ENCODE measurements around the gene EP400.
"Not testable (repeated sequence)": the region's sequence is repeated elsewhere in the genome, so short reads cannot be mapped to it uniquely, and the experiment has no call there.

The EP400 gene

GRCh38 chr12:131948713-131949430 lies 870 bp upstream of the EP400 start:
- not testable (repeated sequence) for DNase-seq

DNA sequence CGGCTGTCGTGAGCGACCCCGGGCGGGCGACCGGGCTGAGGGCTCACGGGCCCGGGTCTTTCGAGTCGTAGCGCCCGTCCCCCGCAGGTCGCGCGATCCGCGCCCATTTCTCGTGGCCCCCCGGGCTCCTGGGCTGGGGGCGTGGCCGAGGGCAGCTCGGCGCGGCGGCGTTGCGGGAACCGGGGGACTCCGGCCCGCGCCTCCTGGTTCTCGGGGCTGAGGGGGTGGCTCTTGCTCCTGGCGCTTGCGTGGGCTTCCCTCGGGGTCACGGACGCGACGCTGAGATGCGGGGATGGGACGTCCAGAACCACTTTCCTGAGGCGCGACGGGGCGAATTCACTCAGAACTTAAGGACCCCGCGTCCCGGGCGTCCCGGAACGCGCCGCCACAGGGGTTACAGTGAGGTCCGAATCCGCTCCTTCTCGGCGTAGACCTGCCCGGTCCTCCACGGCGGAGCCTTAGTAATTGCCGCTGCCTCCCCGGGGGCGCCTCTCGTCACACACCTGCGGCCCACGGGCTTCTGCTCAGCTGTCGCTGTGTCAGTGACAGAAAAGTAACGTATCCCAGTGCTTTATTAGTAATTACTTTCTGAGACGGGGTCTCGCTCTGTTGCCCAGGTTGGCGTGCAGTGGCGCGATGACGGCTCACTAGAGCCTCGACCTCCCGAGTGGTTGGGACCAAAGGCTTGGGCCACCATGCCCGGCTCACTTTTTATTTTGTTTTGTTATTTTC lies 606 bp downstream of the EP400 start:
- DNase-seq, result no peak

- DNase-seq, result not testable (repeated sequence)
Observed at GRCh38 chr12:131953810-131954209, 4.1 kb downstream of the EP400 start.

DNA sequence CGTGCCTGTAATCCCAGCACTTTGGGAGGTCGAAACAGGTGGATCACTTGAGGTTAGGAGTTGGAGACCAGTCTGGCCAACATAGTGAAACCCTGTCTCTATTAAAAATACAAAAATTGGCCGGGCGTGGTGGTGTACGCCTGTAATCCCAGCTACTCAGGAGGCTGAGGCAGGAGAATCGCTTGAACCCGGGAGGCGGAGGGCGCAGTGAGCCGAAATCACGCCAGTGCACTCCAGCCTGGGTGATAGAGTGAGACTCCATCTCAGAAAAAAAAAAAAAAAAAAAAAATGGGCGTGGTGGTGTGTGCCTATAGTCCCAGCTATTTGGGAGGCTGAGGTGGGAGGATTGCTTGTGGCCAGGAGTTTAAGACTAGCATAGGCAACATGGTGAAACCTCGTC lies 4.7 kb downstream of the EP400 start:
- DNase-seq, result not testable (repeated sequence)

DNA sequence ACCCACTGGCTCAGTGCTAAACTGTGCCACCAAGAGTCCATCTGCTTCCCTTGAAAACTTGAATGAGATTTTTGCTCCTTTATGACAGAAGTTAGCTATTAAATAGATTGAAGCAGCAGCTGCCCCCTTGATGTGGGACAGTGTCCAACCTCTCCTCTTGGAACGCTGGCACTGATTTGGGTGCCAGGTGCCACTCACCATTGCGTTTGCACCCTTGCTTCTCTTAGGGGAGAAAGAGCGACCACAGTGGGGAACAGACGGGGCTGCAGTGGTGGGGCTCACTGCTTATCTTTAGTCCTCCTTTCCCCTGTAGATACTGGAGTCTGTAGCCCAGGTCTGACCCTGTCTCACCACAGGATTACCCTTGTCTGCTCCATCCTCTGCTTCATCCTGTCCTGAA lies 9.4 kb downstream of the EP400 start:
- no peak for DNase-seq

GRCh38 chr12:131959641-131960589 lies 10.2 kb downstream of the EP400 start:
- no peak for DNase-seq

GRCh38 chr12:131960590-131961325 lies 11.0 kb downstream of the EP400 start:
- DNase-seq, result not testable (repeated sequence)

DNA sequence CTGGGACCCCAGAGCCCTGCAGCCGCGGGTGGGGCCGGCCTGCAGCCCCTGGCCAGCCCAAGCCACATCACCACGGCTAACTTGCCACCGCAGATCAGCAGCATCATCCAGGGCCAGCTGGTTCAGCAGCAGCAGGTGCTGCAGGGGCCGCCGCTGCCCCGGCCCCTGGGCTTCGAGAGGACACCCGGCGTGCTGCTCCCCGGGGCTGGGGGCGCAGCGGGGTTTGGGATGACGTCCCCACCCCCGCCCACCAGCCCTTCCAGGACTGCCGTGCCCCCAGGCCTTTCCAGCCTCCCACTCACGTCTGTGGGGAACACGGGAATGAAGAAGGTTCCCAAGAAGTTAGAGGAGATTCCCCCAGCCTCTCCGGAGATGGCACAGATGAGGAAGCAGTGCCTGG lies 11.6 kb downstream of the EP400 start:
- not testable (repeated sequence) for DNase-seq

- no peak for DNase-seq
Observed at GRCh38 chr12:131962069-131962468, 12.3 kb downstream of the EP400 start.

DNA sequence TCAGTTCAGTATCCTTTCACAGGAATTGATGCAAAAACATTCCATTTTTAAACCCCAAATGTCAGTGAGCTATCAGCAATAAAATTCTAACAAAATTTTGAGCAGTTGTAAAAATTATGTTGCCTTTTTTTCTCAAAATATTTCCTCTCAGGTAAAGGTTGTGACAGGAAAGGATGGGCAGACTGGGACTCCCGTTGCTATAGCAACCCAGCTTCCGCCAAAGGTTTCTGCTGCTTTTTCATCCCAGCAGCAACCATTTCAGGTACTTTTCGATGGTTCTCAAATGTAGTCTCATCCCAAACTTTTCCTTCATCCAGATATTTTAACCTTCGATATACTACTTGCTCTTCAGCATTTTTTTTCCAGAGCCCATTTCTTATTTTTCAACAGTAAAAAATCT lies 13.6 kb downstream of the EP400 start:
- DNase-seq, result no peak

DNA sequence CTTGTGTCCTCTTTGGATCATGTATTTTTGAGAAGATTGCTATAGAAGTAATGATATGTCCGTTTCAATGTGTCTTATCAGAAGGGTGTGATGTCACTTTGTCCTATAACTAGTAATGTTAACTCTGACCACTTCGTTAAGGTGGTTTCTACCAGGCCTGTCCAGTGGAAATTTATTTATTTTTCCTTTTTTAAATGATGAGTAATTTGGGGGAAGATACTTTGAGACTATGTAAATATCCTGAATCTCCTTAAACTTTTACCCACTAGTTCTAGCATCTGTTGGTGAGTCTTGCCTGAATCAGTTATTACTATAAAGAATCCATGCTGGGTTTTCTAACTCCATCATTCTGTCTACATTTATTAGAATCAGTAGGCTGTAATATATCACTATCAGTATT lies 15.3 kb downstream of the EP400 start:
- no peak for DNase-seq

- DNase-seq, result no peak
Observed at GRCh38 chr12:131971226-131971625, 21.5 kb downstream of the EP400 start.

DNA sequence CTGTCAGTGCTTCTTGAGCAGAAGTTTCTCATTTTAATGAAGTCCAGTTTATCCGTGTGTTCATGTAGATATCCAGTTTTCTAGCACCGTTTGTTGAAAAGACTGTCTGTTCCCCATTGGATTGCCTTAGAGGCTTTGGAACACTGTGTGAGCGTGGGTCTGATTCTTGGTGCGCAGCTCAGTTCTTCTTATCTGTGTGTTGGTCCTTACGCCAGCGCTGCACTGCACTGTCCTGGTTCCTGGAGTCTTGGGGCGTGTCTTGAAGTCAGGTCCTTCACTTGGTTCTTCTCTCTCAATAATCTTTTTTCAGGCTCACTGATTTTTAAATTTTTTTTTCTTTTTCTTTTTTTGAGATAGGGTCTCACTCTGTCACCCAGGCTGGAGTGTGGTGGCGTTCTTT lies 25.5 kb downstream of the EP400 start:
- no peak for DNase-seq

GRCh38 chr12:131979606-131980005 lies 29.9 kb downstream of the EP400 start:
- no peak for DNase-seq

GRCh38 chr12:131980263-131980662 lies 30.5 kb downstream of the EP400 start:
- DNase-seq, result no peak

DNA sequence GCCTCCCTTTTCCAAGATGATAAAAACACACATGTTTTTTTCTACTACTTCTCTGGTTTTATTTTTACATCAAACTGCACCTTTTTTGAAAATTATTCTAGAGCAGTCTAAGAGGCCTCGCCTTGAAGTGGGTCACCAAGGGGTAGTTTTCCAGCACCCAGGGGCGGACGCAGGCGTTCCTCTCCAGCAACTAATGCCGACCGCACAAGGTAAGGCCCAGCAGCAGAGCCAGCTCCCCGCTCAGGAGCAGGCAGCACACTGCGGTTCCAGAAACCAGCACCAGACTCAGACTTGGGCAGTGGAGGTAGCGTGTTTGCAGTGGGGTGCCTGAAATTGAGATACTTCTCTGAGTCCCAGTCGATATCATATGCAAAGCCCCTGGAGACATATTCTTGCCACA lies 31.6 kb downstream of the EP400 start:
- no peak for DNase-seq

- no peak for DNase-seq
Observed at GRCh38 chr12:131982041-131982440, 32.3 kb downstream of the EP400 start.

DNA sequence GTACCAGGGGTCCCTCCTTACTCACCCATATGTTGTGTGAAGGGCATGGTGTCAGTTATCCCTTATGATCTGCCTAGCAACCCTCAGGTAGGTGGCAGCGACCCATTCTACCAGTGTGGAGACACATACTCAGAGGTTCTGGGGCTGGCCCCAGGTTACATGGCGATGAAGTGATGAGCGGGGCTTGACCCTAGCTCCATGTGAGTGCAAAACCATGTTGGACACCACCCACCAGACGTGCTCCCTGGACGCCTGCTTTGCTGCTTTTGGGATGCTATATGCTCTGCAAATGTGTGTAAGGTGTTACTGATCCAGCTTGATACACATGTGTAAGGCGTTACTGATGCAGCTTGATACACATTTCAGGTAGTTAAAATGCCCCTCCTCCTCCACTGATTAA lies 33.3 kb downstream of the EP400 start:
- DNase-seq, result no peak

GRCh38 chr12:131983554-131983953 lies 33.8 kb downstream of the EP400 start:
- DNase-seq, result no peak

DNA sequence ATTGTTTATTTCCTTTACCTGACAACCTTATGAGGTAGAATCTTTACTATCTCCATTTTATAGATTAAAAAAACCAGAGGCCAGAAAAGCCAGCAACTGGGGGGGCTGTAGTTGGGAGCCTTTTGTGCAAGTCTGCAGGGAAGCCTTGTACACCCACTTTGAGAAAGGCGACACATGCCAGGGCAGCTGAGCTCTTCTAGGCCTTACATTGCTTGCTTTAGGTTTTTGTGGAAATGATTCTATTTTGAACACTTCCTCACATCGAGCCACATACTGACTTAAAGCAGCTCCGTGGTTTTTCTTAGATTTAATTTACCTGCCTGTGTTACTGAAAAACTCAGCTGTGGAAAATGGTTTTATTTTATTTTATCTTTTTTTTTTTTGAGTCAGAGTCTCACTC lies 34.6 kb downstream of the EP400 start:
- no peak for DNase-seq

- DNase-seq, result not testable (repeated sequence)
Observed at GRCh38 chr12:131985510-131985875, 35.8 kb downstream of the EP400 start.

DNA sequence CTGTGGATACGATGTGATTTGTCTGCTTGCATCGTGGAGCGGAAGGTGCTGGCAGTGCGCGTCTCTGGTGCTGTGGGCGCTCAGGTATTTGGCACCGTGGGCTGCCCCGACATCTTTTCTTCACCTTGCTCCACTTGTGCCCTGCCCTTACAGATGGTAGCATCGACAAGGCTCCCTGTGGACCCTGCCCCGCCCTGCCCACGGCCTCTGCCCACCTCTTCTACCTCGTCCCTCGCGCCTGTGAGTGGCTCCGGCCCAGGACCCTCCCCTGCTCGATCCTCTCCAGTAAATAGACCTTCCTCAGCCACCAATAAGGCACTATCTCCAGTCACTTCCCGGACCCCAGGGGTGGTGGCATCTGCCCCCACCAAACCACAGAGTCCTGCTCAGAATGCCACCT lies 36.6 kb downstream of the EP400 start:
- DNase-seq, result no peak

DNA sequence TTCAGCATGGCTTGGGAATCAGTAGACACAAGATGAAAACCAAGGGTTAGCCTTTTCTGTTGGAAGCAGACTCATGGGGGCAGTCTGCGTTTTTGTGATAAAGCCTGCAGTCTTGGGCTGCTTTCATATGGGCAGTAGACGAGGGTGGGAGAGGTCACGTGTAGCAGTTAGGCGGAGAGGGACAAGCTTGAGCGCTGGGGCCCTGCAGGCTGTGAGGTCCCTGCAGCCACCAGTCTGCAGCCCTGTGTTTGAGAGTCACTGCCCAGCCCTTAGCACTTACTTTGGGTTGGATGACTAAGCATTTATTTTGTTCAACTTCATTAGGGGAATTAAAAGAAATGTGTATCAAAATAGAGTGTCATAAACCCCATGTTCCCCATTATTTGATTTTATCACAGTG lies 37.2 kb downstream of the EP400 start:
- DNase-seq, result no peak
